NCI-H2107 treated with DMSO at 0.1 percent for 48 hours (cell line): Measurements from ENCODE around the gene CPPED1.
"Not testable (repeated sequence)": the region's sequence is repeated elsewhere in the genome, so short reads cannot be mapped to it uniquely, and the experiment has no call there.

Experiments used
- DNase-seq: peaks from one replicate; lab custom pipeline; 2025; ENCODE audit not compliant: unreplicated experiment; lab: John Stamatoyannopoulos, UW

The CPPED1 gene

GRCh38 chr16:12803203-12804093 is at the start of gene CPPED1:
CPPED1 (minus strand) TSS chr16:12803887; CDS start chr16:12803776, 111 bp downstream.
- peak; percentile 78 for DNase-seq

GRCh38 chr16:12850186-12850585 is 46.5 kb upstream of the CPPED1 start:
- no peak for DNase-seq

GRCh38 chr16:12846592-12846991 is 42.9 kb upstream of the CPPED1 start:
- DNase-seq = no peak

- DNase-seq = no peak
These were observed 41.6 kb upstream of the CPPED1 start for GRCh38 chr16:12845282-12845681.

GRCh38 chr16:12837756-12838155 is 34.1 kb upstream of the CPPED1 start:
- no peak for DNase-seq

- DNase-seq = no peak
These were observed 33.6 kb upstream of the CPPED1 start for GRCh38 chr16:12837291-12837690.

GRCh38 chr16:12833926-12834325 is 30.2 kb upstream of the CPPED1 start:
- DNase-seq = no peak

GRCh38 chr16:12829096-12829888 is 25.6 kb upstream of the CPPED1 start:
- no peak for DNase-seq

- no peak for DNase-seq
These were observed 24.5 kb upstream of the CPPED1 start for GRCh38 chr16:12828206-12828605.

GRCh38 chr16:12826559-12826958 is 22.9 kb upstream of the CPPED1 start:
- DNase-seq = no peak

- DNase-seq = no peak
These were observed 15.7 kb upstream of the CPPED1 start for GRCh38 chr16:12819126-12820117.

- no peak for DNase-seq
These were observed 14.6 kb upstream of the CPPED1 start for GRCh38 chr16:12818326-12818725.

- DNase-seq = peak; percentile 56
These were observed 13.1 kb upstream of the CPPED1 start for GRCh38 chr16:12816791-12817214.

- peak; percentile 23 for DNase-seq
These were observed 11.7 kb upstream of the CPPED1 start for GRCh38 chr16:12815361-12815760.

GRCh38 chr16:12813734-12814133 is 10.0 kb upstream of the CPPED1 start:
- DNase-seq = not testable (repeated sequence)

- DNase-seq = not testable (repeated sequence)
These were observed 9.6 kb upstream of the CPPED1 start for GRCh38 chr16:12813321-12813720.

- no peak for DNase-seq
These were observed 8.0 kb upstream of the CPPED1 start for GRCh38 chr16:12811441-12812383.

- no peak for DNase-seq
These were observed 1.4 kb upstream of the CPPED1 start for GRCh38 chr16:12805066-12805465.

- no peak for DNase-seq
These were observed 708 bp upstream of the CPPED1 start for GRCh38 chr16:12804395-12804794.

- DNase-seq = no peak
These were observed 1.0 kb downstream of the CPPED1 start for GRCh38 chr16:12802661-12803060.
